Fibroblast of mammary gland (primary cell): ENCODE measurements around the gene EXOC6.

Source experiments
- DNase-seq: peaks from one replicate; pipeline ENCODE4 v3.0.0-alpha.2; 2010; ENCODE audit warnings: low read depth
- H3K4me3 ChIP-seq: 2 replicates; pipeline ENCODE4 v1.5.1; 2011; ENCODE audit warnings: low read depth, mild to moderate bottlenecking, low read length, moderate library complexity; ENCODE audit not compliant: control insufficient read depth
- CTCF ChIP-seq: conservative IDR thresholded peaks from 2 replicates; pipeline ENCODE4 v1.5.1; 2011; ENCODE audit warnings: low read depth, low read length, inconsistent platforms; ENCODE audit not compliant: control insufficient read depth, insufficient read depth

EXOC6 gene

DNA sequence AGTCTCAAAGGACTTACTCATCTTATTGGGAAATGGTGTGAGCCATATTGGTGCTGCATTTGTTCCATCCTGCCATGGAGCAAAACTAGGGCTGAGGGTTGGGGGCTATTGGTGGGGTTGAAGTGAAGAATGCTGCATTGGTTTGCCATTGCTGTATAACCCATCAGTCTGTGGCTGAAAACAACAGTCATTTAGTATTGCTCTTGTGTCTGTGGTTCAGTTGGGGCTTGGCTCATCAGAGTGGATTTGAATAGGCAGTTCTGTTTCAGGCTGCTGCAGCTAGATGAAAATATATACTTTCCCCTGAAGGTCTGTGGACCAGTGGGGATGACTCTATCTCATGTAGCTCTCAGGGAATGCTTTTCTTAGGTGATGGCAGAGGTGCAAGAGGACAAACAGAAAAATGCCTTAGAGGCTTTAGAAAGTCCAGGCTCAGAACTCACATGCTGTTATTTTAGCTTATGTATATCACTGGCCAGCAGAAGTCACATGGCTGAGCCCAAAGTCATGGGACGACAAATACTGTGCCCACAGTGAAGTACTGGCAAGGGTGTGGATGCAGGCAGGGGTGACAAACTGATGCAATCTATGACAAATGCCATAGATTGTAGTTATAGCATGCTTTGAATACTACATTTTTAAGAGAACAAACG, 15.2 kb upstream of the EXOC6 start:
- no peak for TF ChIP-seq CTCF
- no peak for DNase-seq
- H3K4me3 ChIP-seq: no peak overlapping the region

- no peak for DNase-seq
- no peak overlapping the region for H3K4me3 ChIP-seq
- TF ChIP-seq CTCF: no peak
Observed at GRCh38 chr10:92834331-92834730, 14.0 kb upstream of the EXOC6 start.

GRCh38 chr10:92834986-92835385, 13.3 kb upstream of the EXOC6 start:
- TF ChIP-seq CTCF: no peak
- no peak for DNase-seq
- H3K4me3 ChIP-seq: no peak overlapping the region

DNA sequence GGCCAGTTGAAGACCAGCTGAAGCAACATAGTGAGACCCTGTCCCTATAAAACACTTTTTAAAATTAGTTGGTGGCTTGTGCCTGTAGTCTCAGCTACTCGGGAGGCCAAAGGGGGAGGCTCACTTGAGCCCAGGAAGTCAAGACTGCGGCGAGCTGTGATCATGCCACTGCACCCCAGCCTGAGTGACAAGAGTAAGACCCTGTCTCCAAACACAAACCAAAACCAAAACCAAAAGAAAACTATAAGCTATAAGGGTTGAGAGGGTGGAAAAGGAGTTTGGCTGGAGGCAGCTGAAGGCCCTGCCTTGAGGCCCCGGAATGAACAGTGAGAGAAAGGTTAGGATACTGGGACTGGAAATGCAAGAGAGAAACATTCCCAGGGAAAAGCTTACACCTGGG, 10.9 kb upstream of the EXOC6 start:
- DNase-seq: no peak
- H3K4me3 ChIP-seq: no peak overlapping the region
- TF ChIP-seq CTCF: no peak

DNA sequence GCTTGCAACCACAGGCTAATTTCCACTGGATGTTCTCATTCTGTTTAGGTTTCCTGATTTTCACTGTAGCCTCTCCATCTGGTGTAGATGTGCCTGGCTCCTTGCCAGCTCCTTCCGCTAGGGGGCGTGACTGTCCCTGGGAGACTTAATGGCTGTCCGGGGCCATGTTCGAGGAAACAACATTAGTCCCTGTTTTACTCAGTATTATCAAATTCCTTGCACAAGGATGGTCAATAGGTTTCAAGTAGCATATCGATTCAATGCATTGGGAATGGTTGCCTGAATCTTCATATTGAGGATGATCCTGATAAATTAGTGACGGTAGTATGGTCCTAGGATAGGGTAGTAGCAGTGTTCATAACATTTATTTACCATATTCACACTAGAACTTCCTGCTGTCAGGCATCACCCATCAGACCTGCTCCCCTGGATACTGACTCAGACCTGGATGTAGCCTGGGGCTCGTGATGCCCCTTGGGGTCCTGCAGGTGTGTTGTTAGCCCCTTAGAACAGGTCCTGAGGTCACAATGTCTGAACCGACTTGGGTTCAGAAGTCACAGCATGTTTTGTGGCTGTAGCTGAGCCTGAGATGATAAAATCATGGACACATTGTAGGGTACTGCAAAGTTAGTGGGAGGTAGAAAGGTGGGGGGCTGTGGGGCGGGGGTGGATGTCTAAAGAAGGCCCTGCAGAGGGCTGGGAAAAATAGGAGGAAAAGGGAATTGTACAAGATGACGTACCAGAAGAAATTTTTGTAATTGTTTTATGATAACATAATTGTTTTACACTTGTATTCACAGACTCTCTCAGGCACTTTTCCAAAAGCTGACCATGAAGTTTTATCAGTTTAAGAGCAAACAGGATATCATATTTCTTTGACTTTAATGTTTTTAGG, 8.9 kb upstream of the EXOC6 start:
- DNase-seq: peak; percentile 44
- no peak overlapping the region for H3K4me3 ChIP-seq
- TF ChIP-seq CTCF: no peak

DNA sequence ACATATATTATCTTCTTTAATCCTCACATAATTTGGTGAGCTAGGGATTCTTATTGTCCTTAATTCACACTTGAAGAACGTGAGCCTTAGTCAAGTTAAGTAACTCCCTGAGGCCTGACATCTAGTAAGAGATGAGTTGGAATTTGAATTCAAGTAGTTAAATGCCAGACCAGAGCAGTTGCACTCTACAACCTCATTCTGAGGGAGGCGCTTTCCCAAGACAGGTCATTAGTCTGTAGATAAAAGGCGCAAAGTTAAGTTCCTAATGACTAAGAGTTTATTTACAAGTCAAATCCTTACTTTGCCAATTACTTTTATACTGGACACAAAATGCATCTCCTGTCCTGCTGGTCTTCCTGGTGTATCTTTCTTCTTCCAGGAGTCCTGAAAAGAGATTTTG, 3.6 kb upstream of the EXOC6 start:
- no peak for DNase-seq
- H3K4me3 ChIP-seq: no peak overlapping the region
- no peak for TF ChIP-seq CTCF
